Neural progenitor cell (in vitro differentiated cells): Measurements from ENCODE around the gene NPPC.

ENCODE experiments used
- EZH2 ChIP-seq: fragments of 200-600 bp; sonication (generic); IDR thresholded peaks from 2 replicates; pipeline ENCODE4 v1.6.1; 2017; ENCODE audit warnings: antibody characterized with exemption, mild to moderate bottlenecking, moderate library complexity
- EZH2phosphoT487 ChIP-seq: fragments of 200-600 bp; sonication (generic); IDR thresholded peaks from 2 replicates; pipeline ENCODE4 v1.6.1; 2017; ENCODE audit warnings: antibody characterized with exemption
- TF ChIP-seq, protein P1 (sequence below): fragments of 200-600 bp; sonication (generic); IDR thresholded peaks from 2 replicates; pipeline ENCODE4 v1.5.1; 2017; ENCODE audit warnings: antibody characterized with exemption, mild to moderate bottlenecking

DNA sequence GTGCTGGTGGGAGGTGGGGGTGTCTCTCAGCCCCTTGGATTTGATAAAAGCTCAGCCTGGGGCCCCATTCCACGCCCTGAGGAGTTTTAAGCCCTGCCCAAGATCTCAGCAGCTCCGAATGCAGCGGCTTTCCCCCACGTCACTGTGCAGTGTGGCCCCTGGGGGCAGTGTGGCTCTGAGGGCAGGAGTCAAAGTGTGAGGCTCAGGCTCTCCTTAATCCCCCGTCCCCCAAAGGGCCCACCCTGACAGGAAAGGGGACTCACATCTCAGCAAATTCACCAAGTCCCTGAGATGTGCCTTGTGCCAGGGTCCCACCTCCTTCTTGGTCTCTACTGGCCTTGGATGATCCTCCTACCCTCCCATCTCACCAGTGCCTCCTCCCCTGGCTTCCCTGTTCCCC is 25.2 kb downstream of the NPPC start:
- TF ChIP-seq, protein P1, sequence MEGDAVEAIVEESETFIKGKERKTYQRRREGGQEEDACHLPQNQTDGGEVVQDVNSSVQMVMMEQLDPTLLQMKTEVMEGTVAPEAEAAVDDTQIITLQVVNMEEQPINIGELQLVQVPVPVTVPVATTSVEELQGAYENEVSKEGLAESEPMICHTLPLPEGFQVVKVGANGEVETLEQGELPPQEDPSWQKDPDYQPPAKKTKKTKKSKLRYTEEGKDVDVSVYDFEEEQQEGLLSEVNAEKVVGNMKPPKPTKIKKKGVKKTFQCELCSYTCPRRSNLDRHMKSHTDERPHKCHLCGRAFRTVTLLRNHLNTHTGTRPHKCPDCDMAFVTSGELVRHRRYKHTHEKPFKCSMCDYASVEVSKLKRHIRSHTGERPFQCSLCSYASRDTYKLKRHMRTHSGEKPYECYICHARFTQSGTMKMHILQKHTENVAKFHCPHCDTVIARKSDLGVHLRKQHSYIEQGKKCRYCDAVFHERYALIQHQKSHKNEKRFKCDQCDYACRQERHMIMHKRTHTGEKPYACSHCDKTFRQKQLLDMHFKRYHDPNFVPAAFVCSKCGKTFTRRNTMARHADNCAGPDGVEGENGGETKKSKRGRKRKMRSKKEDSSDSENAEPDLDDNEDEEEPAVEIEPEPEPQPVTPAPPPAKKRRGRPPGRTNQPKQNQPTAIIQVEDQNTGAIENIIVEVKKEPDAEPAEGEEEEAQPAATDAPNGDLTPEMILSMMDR: no peak
- TF ChIP-seq EZH2 (no peak), EZH2phosphoT487 (no peak)
